SK-N-SH treated with all-trans-retinoic acid at 6 μM for 48 hours (cell line): ENCODE data around the gene SH2D6.

Source experiments
- ATAC-seq: fragments of 200-7000 bp; cut with Tn5 transposase; 3 replicates; pipeline ENCODE4 v1.9.1; 2020; ENCODE audit warnings: mild to moderate bottlenecking, moderate library complexity
- ARNTL ChIP-seq: fragments of 450-650 bp; formaldehyde crosslinking; IDR thresholded peaks from 2 replicates; pipeline ENCODE4 v1.5.0; 2020; ENCODE audit warnings: low read depth, mild to moderate bottlenecking, moderate library complexity, borderline replicate concordance
- CREB5 ChIP-seq: fragments of 250-450 bp; sonication (Bioruptor Pico); IDR thresholded peaks from 2 replicates; pipeline ENCODE4 v1.5.1; 2020; ENCODE audit warnings: low read depth, mild to moderate bottlenecking, moderate library complexity
- CSDC2 ChIP-seq: fragments of 250-450 bp; sonication (Bioruptor Pico); IDR thresholded peaks from 2 replicates; pipeline ENCODE4 v1.5.0; 2020; ENCODE audit warnings: mild to moderate bottlenecking, moderate library complexity
- ESRRG ChIP-seq: fragments of 250-450 bp; sonication (Bioruptor Pico); IDR thresholded peaks from 2 replicates; pipeline ENCODE4 v1.6.1; 2021; ENCODE audit warnings: mild to moderate bottlenecking
- GLIS3 ChIP-seq: fragments of 250-450 bp; sonication (Bioruptor Pico); IDR thresholded peaks from 2 replicates; pipeline ENCODE4 v1.5.0; 2020; ENCODE audit warnings: mild to moderate bottlenecking, moderate library complexity
- ISL1 ChIP-seq: fragments of 250-450 bp; sonication (Bioruptor Pico); IDR thresholded peaks from 2 replicates; pipeline ENCODE4 v2.1.2; 2022; ENCODE audit warnings: mild to moderate bottlenecking, moderate library complexity
- OSR1 ChIP-seq: fragments of 250-450 bp; sonication (Bioruptor Pico); IDR thresholded peaks from 2 replicates; pipeline ENCODE4 v1.8.0; 2022; ENCODE audit warnings: moderate library complexity, mild to moderate bottlenecking, inconsistent platforms
- PATZ1 ChIP-seq: fragments of 250-450 bp; sonication (Bioruptor Pico); IDR thresholded peaks from 2 replicates; pipeline ENCODE4 v1.8.0; 2020; ENCODE audit warnings: mild to moderate bottlenecking, moderate library complexity, borderline replicate concordance
- POU6F1 ChIP-seq: fragments of 250-450 bp; sonication (Bioruptor Pico); IDR thresholded peaks from 2 replicates; pipeline ENCODE4 v1.8.0; 2021; ENCODE audit warnings: low read depth, mild to moderate bottlenecking, moderate library complexity, borderline replicate concordance
- PPARA ChIP-seq: fragments of 250-450 bp; sonication (Bioruptor Pico); IDR thresholded peaks from 2 replicates; pipeline ENCODE4 v1.5.0; 2020; ENCODE audit warnings: mild to moderate bottlenecking, borderline replicate concordance
- RARB ChIP-seq: fragments of 250-450 bp; sonication (Bioruptor Pico); IDR thresholded peaks from 2 replicates; pipeline ENCODE4 v1.8.0; 2021; ENCODE audit warnings: mild to moderate bottlenecking, moderate library complexity
- SNAI2 ChIP-seq: fragments of 250-450 bp; sonication (Bioruptor Pico); IDR thresholded peaks from 2 replicates; pipeline ENCODE4 v1.5.0; 2020; ENCODE audit warnings: mild to moderate bottlenecking, moderate library complexity
- TCF4 ChIP-seq: fragments of 250-450 bp; sonication (Bioruptor Pico); IDR thresholded peaks from 2 replicates; pipeline ENCODE4 v1.8.0; 2021; ENCODE audit warnings: mild to moderate bottlenecking, moderate library complexity, borderline replicate concordance
- TOX ChIP-seq: fragments of 250-450 bp; sonication (Bioruptor Pico); IDR thresholded peaks from 2 replicates; pipeline ENCODE4 v1.8.0; 2021; ENCODE audit warnings: mild to moderate bottlenecking, moderate library complexity, borderline replicate concordance
- ZC3H10 ChIP-seq: fragments of 250-450 bp; sonication (Bioruptor Pico); IDR thresholded peaks from 2 replicates; pipeline ENCODE4 v1.5.1; 2021; ENCODE audit warnings: mild to moderate bottlenecking, moderate library complexity
- ZFP3 ChIP-seq: fragments of 250-450 bp; sonication (Bioruptor Pico); IDR thresholded peaks from 2 replicates; pipeline ENCODE4 v1.5.0; 2020; ENCODE audit warnings: mild to moderate bottlenecking, moderate library complexity
- ZFP30 ChIP-seq: fragments of 450-650 bp; formaldehyde crosslinking; IDR thresholded peaks from 2 replicates; pipeline ENCODE4 v1.5.0; 2022; ENCODE audit warnings: mild to moderate bottlenecking, moderate library complexity
- ZNF70 ChIP-seq: fragments of 450-650 bp; formaldehyde crosslinking; IDR thresholded peaks from 2 replicates; pipeline ENCODE4 v1.5.0; 2020; ENCODE audit warnings: mild to moderate bottlenecking, moderate library complexity
- ZNF8 ChIP-seq: fragments of 450-650 bp; formaldehyde crosslinking; IDR thresholded peaks from 2 replicates; pipeline ENCODE4 v1.5.0; 2020; ENCODE audit warnings: mild to moderate bottlenecking, moderate library complexity
- TF ChIP-seq, protein P1 (sequence below): fragments of 250-450 bp; sonication (Bioruptor Pico); IDR thresholded peaks from 2 replicates; pipeline ENCODE4 v1.5.0; 2020; ENCODE audit warnings: mild to moderate bottlenecking, moderate library complexity
- TF ChIP-seq, protein P2 (sequence below): fragments of 250-450 bp; sonication (Bioruptor Pico); IDR thresholded peaks from 2 replicates; pipeline ENCODE4 v1.5.1; 2021; ENCODE audit warnings: mild to moderate bottlenecking, moderate library complexity

SH2D6 gene

GRCh38 chr2:85423525-85423924, 5.0 kb downstream of the SH2D6 start:
- TF ChIP-seq TOX (CRISPR knock-in tag) (no peak), PPARA (CRISPR knock-in tag) (no peak), ISL1 (CRISPR knock-in tag) (no peak), ZFP3 (CRISPR knock-in tag) (no peak), PATZ1 (CRISPR knock-in tag) (no peak), CSDC2 (no peak), ESRRG (CRISPR knock-in tag) (no peak), ARNTL (CRISPR knock-in tag) (no peak), ZFP30 (CRISPR knock-in tag) (no peak), RARB (CRISPR knock-in tag) (no peak), GLIS3 (no peak), TCF4 (CRISPR knock-in tag) (no peak), SNAI2 (CRISPR knock-in tag) (no peak), ZNF8 (CRISPR knock-in tag) (no peak)
- TF ChIP-seq, protein P1, sequence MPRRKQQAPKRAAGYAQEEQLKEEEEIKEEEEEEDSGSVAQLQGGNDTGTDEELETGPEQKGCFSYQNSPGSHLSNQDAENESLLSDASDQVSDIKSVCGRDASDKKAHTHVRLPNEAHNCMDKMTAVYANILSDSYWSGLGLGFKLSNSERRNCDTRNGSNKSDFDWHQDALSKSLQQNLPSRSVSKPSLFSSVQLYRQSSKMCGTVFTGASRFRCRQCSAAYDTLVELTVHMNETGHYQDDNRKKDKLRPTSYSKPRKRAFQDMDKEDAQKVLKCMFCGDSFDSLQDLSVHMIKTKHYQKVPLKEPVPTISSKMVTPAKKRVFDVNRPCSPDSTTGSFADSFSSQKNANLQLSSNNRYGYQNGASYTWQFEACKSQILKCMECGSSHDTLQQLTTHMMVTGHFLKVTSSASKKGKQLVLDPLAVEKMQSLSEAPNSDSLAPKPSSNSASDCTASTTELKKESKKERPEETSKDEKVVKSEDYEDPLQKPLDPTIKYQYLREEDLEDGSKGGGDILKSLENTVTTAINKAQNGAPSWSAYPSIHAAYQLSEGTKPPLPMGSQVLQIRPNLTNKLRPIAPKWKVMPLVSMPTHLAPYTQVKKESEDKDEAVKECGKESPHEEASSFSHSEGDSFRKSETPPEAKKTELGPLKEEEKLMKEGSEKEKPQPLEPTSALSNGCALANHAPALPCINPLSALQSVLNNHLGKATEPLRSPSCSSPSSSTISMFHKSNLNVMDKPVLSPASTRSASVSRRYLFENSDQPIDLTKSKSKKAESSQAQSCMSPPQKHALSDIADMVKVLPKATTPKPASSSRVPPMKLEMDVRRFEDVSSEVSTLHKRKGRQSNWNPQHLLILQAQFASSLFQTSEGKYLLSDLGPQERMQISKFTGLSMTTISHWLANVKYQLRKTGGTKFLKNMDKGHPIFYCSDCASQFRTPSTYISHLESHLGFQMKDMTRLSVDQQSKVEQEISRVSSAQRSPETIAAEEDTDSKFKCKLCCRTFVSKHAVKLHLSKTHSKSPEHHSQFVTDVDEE (CRISPR knock-in tag): no peak
- TF ChIP-seq, protein P2, sequence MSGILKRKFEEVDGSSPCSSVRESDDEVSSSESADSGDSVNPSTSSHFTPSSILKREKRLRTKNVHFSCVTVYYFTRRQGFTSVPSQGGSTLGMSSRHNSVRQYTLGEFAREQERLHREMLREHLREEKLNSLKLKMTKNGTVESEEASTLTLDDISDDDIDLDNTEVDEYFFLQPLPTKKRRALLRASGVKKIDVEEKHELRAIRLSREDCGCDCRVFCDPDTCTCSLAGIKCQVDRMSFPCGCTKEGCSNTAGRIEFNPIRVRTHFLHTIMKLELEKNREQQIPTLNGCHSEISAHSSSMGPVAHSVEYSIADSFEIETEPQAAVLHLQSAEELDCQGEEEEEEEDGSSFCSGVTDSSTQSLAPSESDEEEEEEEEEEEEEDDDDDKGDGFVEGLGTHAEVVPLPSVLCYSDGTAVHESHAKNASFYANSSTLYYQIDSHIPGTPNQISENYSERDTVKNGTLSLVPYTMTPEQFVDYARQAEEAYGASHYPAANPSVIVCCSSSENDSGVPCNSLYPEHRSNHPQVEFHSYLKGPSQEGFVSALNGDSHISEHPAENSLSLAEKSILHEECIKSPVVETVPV (CRISPR knock-in tag): no peak
- no peak for ATAC-seq

GRCh38 chr2:85425588-85425987, 7.1 kb downstream of the SH2D6 start:
- TF ChIP-seq CREB5 (CRISPR knock-in tag) (no peak), PPARA (CRISPR knock-in tag) (no peak), TOX (CRISPR knock-in tag) (no peak), OSR1 (CRISPR knock-in tag) (no peak), POU6F1 (CRISPR knock-in tag) (no peak), RARB (CRISPR knock-in tag) (no peak), ZFP3 (CRISPR knock-in tag) (no peak), ZFP30 (CRISPR knock-in tag) (no peak), ZNF8 (CRISPR knock-in tag) (no peak), ISL1 (CRISPR knock-in tag) (no peak), PATZ1 (CRISPR knock-in tag) (no peak), ZC3H10 (CRISPR knock-in tag) (no peak), GLIS3 (no peak), CSDC2 (no peak), ZNF70 (CRISPR knock-in tag) (no peak)
- TF ChIP-seq, protein P2 (CRISPR knock-in tag): no peak
- TF ChIP-seq, protein P1 (CRISPR knock-in tag): no peak
- no peak for ATAC-seq
